ENCODE data around the gene RDH8.

GRCh38 chr19:10044390-10044789 is 31.1 kb downstream of the RDH8 start:
- TF ChIP-seq, protein P1, sequence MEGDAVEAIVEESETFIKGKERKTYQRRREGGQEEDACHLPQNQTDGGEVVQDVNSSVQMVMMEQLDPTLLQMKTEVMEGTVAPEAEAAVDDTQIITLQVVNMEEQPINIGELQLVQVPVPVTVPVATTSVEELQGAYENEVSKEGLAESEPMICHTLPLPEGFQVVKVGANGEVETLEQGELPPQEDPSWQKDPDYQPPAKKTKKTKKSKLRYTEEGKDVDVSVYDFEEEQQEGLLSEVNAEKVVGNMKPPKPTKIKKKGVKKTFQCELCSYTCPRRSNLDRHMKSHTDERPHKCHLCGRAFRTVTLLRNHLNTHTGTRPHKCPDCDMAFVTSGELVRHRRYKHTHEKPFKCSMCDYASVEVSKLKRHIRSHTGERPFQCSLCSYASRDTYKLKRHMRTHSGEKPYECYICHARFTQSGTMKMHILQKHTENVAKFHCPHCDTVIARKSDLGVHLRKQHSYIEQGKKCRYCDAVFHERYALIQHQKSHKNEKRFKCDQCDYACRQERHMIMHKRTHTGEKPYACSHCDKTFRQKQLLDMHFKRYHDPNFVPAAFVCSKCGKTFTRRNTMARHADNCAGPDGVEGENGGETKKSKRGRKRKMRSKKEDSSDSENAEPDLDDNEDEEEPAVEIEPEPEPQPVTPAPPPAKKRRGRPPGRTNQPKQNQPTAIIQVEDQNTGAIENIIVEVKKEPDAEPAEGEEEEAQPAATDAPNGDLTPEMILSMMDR (IDR thresholded peaks at IDR 0.05 in 4 of 5, conservative IDR thresholded peaks at IDR 0.05 in 1 of 5): no peak
- TF ChIP-seq POLR2A (IDR thresholded peaks at IDR 0.05): no peak

All from gastrocnemius medialis (tissue), 4 donors.